C4-2B (cell line): Measurements from ENCODE around the gene TBC1D22A.

Experiments used
- H3K27ac ChIP-seq: fragments of 450-650 bp; 2 replicates; pipeline ENCODE4 v1.5.1; 2017
- ZFX ChIP-seq: fragments of 450-650 bp; IDR thresholded peaks from 2 replicates; pipeline ENCODE4 v1.6.1; 2017
- TF ChIP-seq, protein P1 (sequence below): fragments of 450-650 bp; conservative IDR thresholded peaks from 2 replicates; pipeline ENCODE4 v1.5.1; 2017; ENCODE audit warnings: mild to moderate bottlenecking

The TBC1D22A gene

DNA sequence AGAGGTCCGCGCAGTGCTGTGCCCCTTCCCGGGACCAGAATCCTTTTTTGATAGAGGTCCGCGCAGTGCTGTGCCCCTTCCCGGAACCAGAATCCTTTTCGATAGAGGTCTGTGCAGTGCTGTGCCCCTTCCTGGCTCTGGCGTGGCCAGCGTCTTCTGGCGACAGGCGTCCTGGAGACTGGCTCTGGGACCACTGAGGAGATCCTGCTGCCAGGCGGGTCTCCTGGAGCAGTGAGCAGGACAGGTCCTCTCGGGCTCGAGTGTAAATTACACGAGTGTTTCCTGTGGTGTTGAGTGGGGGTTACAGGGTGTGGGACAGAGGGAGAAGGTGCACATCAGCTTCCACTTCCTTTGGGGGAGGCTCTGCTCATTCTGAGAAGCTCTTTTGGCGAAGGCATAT, 98.1 kb downstream of the TBC1D22A start:
- TF ChIP-seq, protein P1, sequence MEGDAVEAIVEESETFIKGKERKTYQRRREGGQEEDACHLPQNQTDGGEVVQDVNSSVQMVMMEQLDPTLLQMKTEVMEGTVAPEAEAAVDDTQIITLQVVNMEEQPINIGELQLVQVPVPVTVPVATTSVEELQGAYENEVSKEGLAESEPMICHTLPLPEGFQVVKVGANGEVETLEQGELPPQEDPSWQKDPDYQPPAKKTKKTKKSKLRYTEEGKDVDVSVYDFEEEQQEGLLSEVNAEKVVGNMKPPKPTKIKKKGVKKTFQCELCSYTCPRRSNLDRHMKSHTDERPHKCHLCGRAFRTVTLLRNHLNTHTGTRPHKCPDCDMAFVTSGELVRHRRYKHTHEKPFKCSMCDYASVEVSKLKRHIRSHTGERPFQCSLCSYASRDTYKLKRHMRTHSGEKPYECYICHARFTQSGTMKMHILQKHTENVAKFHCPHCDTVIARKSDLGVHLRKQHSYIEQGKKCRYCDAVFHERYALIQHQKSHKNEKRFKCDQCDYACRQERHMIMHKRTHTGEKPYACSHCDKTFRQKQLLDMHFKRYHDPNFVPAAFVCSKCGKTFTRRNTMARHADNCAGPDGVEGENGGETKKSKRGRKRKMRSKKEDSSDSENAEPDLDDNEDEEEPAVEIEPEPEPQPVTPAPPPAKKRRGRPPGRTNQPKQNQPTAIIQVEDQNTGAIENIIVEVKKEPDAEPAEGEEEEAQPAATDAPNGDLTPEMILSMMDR, result no peak
- no peak for TF ChIP-seq ZFX
- H3K27ac ChIP-seq, result no peak overlapping the region

DNA sequence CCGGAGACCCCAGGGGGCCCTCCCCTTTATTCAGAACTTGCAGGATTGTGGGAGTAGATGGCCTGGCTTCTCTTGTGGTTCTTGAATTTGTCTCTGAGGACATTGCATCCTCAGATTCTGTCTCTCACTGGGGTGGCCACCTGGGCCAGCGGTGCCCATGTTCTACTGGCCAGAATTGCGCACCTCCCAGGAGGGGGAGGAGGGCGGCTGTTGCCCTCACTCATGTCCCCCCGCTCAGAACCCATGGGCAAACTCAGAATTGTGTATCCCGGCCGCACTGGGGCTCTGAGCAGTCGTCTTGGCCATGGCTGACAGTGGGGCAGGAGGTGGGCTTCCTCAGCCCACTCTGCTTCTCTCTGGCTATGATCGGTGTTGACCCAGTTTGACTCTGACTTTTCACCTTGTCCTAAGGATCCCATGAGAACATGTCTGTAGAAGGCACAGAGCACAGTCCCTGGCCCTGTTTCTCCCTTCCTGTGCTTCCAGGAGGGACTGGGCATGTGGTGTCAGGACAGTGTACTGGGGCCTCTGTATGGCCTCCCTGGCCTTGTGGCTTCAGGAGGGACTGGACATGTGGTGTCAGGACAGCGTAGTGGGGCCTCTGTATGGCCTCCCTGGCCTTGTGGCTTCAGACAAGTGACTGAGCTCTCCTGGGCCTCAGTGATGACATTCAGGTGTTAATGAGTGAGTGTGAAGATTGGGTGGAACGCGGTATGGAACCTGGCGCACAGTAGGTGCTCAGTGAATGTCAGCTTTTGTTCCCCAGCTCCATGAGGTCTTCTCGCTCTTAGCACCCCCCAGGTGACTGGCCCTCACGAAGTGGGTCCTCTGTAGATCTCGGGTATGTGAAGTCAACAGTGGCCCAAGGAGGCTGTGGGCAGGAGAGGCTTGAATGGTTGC, 99.3 kb downstream of the TBC1D22A start:
- no peak for TF ChIP-seq ZFX
- TF ChIP-seq, protein P1, result no peak
- H3K27ac ChIP-seq, result no peak overlapping the region

DNA sequence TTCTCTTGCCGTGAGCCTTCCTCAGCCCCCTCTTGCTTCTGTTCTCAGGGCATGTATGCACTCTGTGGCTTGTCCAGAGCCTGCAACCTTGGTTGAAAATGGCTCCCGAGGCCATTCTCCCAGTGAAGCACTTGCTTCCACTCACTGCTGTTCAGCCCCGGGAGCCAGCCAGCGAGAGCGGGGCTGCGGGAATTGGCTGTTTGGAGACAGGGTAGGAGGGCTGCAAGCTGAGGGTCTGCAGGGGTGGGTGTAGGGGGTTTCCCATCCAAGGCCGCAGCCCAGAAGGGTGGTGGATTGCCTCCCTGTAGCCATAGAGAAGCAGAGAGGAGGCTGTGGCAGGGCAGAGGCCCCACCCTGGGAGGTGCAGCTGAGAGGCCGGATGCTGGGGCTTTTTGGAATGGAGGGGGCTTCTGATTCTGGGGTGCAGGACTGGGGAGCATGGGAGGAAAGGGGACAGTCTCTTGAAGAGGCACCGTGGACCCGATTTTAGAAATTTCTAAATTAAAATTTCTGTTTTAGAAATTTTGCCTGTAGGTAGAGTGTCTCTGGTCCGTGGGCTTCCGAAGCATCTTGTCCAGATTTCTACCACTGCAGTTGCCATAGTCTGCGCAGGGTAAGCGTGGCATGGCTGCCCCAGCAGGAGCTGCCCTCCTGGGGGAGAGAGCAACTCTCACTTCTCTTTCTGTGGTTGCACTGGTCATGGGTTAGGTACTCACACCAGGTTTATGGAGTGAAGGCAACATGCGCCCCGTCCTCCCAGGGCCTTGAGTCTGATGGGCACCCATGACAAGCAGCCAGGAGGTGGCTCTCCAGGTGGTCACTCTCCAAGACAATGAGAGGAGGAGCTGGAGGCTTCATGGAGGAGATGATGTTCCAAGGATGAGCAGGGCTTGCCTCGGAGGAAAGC, 100.2 kb downstream of the TBC1D22A start:
- TF ChIP-seq, protein P1, result no peak
- TF ChIP-seq ZFX, result no peak
- H3K27ac ChIP-seq, result no peak overlapping the region

DNA sequence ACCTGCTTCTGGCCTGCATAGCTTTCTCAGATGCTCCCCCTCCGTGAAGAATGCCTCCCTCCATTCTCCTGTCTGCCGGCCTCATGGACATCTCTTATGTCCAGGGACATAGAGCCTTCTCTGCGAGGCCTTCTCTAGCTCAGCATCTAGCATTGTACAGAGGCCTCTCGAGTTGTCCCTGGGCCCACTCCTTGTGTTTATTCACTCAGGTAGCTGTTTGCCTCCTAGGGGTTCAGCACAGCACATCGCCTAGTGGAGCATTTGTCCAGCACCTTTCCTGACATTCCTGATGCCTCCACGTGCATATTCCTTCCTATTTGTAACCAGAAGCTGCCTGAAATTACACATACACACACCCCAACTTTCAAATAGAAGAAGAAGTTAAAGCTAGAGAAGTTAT, 101.3 kb downstream of the TBC1D22A start:
- no peak for TF ChIP-seq ZFX
- TF ChIP-seq, protein P1, result no peak
- no peak overlapping the region for H3K27ac ChIP-seq

DNA sequence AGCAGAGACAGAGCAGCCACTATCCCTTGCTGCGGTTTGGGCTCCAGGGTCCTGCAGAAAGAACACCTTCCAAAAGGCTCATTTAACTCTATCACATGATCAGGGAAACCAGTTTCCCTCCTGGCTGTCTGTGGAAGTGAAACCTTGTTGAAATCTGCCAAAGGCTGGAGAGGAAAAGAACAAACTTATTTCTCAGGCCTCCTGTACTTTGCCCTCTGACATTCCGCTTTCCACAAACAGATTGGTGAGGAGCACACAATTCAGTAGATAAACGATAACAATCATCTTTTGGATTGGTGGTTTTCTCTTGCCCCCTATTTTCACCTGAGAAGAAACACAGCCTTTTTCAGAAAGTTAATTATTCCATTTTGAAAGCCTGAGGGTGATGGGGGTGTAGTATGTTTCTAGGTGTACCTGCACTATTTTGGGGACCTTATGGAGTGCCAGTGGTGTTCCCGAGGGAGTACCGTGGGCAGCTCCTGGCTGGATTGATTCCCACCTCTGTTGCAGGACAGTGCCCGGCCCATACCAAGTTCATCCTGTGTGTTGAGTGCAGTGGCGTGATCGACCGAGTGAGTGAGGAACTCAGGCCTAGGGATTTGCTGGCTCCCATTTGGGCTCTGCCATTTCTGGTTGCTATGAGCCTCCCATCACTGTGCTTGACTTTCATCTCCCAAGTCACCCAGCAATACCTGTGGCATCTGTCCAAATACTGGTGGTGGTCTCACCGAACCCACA, 102.0 kb downstream of the TBC1D22A start:
- no peak overlapping the region for H3K27ac ChIP-seq
- TF ChIP-seq, protein P1, result no peak
- no peak for TF ChIP-seq ZFX

DNA sequence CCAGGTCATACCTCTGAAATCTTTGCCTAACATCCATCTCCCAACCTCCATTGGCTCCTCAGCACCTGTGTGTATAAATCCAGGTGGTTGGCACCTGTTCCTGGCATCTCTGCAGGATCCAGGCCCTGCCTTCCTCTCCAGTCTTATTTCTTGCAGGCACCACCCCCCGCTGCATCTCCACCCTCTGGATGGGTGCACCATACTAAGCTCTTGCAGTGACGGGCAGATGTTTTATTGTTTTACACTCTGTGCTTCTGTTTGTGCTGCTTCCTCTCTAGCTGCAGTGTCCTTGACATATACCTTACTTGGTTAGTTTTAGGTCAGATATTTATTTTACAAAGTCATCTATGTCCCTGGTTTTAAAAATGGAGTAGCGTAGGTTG, 102.6 kb downstream of the TBC1D22A start:
- no peak overlapping the region for H3K27ac ChIP-seq
- TF ChIP-seq ZFX, result no peak
- TF ChIP-seq, protein P1, result no peak
